H9 (cell line): ENCODE results near the gene KRTAP6-3. TPM values are rescaled to one million over a fixed set of nuclear protein-coding genes. Genes with fewer than 3 reads are reported as not detected.

Experiments used
- DNase-seq: peaks from one replicate; pipeline ENCODE4 v3.0.0-alpha.2; 2017
- H2AFZ ChIP-seq: one replicate; pipeline ENCODE4 v1.6.1; 2013; ENCODE audit warnings: mild to moderate bottlenecking, low read length, control low read depth, moderate library complexity
- H2AK5ac ChIP-seq: 2 replicates; pipeline ENCODE4 v1.6.1; 2013; ENCODE audit warnings: low read length, control low read depth, mixed read lengths; ENCODE audit not compliant: insufficient read length
- H2BK120ac ChIP-seq: one replicate; pipeline ENCODE4 v1.6.1; 2013; ENCODE audit warnings: low read depth, mild to moderate bottlenecking, low read length, control low read depth, inconsistent platforms; ENCODE audit not compliant: poor library complexity, severe bottlenecking
- H2BK12ac ChIP-seq: 2 replicates; pipeline ENCODE4 v1.6.1; 2013; ENCODE audit warnings: low read length, control low read depth, mixed read lengths, low read depth; ENCODE audit not compliant: insufficient read length
- H2BK15ac ChIP-seq: 2 replicates; pipeline ENCODE4 v1.6.1; 2013; ENCODE audit warnings: low read depth, low read length, control low read depth
- H2BK20ac ChIP-seq: one replicate; pipeline ENCODE4 v1.6.1; 2013; ENCODE audit warnings: low read depth, mild to moderate bottlenecking, low read length, control low read depth, inconsistent platforms; ENCODE audit not compliant: poor library complexity, severe bottlenecking
- H2BK5ac ChIP-seq: 2 replicates; pipeline ENCODE4 v1.6.1; 2013; ENCODE audit warnings: low read length, control low read depth, mixed read lengths; ENCODE audit not compliant: insufficient read length
- H3K14ac ChIP-seq: 2 replicates; pipeline ENCODE4 v1.6.1; 2013; ENCODE audit warnings: low read length, control low read depth; ENCODE audit not compliant: insufficient read depth
- H3K18ac ChIP-seq: 2 replicates; pipeline ENCODE4 v1.6.1; 2013; ENCODE audit warnings: low read depth, mild to moderate bottlenecking, mixed read lengths, low read length, control low read depth; ENCODE audit not compliant: insufficient read length
- H3K23ac ChIP-seq: 2 replicates; pipeline ENCODE4 v1.6.1; 2013; ENCODE audit warnings: low read length, control low read depth, mixed read lengths, low read depth; ENCODE audit not compliant: insufficient read length
- H3K23me2 ChIP-seq: 2 replicates; pipeline ENCODE4 v1.6.1; 2013; ENCODE audit warnings: low read depth, mild to moderate bottlenecking, mixed read lengths, low read length, control low read depth; ENCODE audit not compliant: insufficient read length, poor library complexity, severe bottlenecking
- H3K27ac ChIP-seq: 2 replicates; pipeline ENCODE4 v1.5.1; 2013; ENCODE audit warnings: low read length, control low read depth, mixed read lengths, low read depth; ENCODE audit not compliant: insufficient read length
- H3K27me3 ChIP-seq: 2 replicates; pipeline ENCODE4 v1.6.1; 2013; ENCODE audit warnings: low read length, control low read depth, inconsistent platforms; ENCODE audit not compliant: insufficient read depth
- H3K4ac ChIP-seq: 2 replicates; pipeline ENCODE4 v1.6.1; 2013; ENCODE audit warnings: low read depth, mild to moderate bottlenecking, control low read depth, inconsistent platforms, low read length, moderate library complexity
- H3K4me1 ChIP-seq: 2 replicates; pipeline ENCODE4 v1.6.1; 2013; ENCODE audit warnings: low read length, control low read depth, inconsistent platforms; ENCODE audit not compliant: insufficient read depth
- H3K4me2 ChIP-seq: 2 replicates; pipeline ENCODE4 v1.6.1; 2013; ENCODE audit warnings: low read length, control low read depth, mixed read lengths; ENCODE audit not compliant: insufficient read length, insufficient read depth
- H3K56ac ChIP-seq: 2 replicates; pipeline ENCODE4 v1.6.1; 2013; ENCODE audit warnings: low read depth, mild to moderate bottlenecking, mixed read lengths, low read length, control low read depth; ENCODE audit not compliant: insufficient read length
- H3K79me1 ChIP-seq: 2 replicates; pipeline ENCODE4 v1.6.1; 2013; ENCODE audit warnings: low read depth, mild to moderate bottlenecking, moderate library complexity, low read length, control low read depth, inconsistent platforms; ENCODE audit not compliant: insufficient read depth, poor library complexity, severe bottlenecking
- H3K79me2 ChIP-seq: 2 replicates; pipeline ENCODE4 v1.6.1; 2013; ENCODE audit warnings: low read length, control low read depth, inconsistent platforms; ENCODE audit not compliant: insufficient read depth
- H3K9ac ChIP-seq: 2 replicates; pipeline ENCODE4 v1.6.1; 2013; ENCODE audit warnings: low read length, control low read depth, mixed read lengths; ENCODE audit not compliant: insufficient read length; ENCODE audit errors: extremely low read depth
- H3K9me3 ChIP-seq: one replicate; pipeline ENCODE4 v1.6.1; 2013; ENCODE audit warnings: low read depth, low read length, inconsistent platforms; ENCODE audit not compliant: control insufficient read depth
- H3T11ph ChIP-seq: one replicate; pipeline ENCODE4 v1.6.1; 2013; ENCODE audit warnings: mild to moderate bottlenecking, low read length, control low read depth, inconsistent platforms
- H4K20me1 ChIP-seq: one replicate; pipeline ENCODE4 v1.6.1; 2013; ENCODE audit not compliant: control insufficient read depth, insufficient read length, insufficient read depth
- H4K5ac ChIP-seq: 2 replicates; pipeline ENCODE4 v1.6.1; 2013; ENCODE audit warnings: low read depth, mild to moderate bottlenecking, mixed read lengths, low read length, control low read depth; ENCODE audit not compliant: insufficient read length
- H4K8ac ChIP-seq: replicated peaks from 2 replicates; pipeline ENCODE4 v1.6.1; 2013; ENCODE audit warnings: low read length, control low read depth, mixed read lengths, low read depth; ENCODE audit not compliant: insufficient read length
- H4K91ac ChIP-seq: 2 replicates; pipeline ENCODE4 v1.6.1; 2013; ENCODE audit warnings: low read depth, mild to moderate bottlenecking, moderate library complexity, mixed read lengths, low read length, control low read depth; ENCODE audit not compliant: insufficient read length
- H3K27ac Mint-ChIP-seq, 3 experiments: 2 replicates in 2 of 3; 3 replicates in 1 of 3; pipeline ENCODE4 v1.8.0; 2020 to 2021; ENCODE audit warnings: mixed read lengths in 3 of 3, mild to moderate bottlenecking in 1 of 3, moderate library complexity in 1 of 3
- H3K27me3 Mint-ChIP-seq: 2 replicates; pipeline ENCODE4 v1.8.0; 2021; ENCODE audit warnings: low read depth, mild to moderate bottlenecking, moderate library complexity, mixed read lengths
- H3K36me3 Mint-ChIP-seq, 3 experiments: 2 replicates in 2 of 3; 3 replicates in 1 of 3; pipeline ENCODE4 v1.8.0; 2020 to 2021; ENCODE audit warnings: low read depth in 3 of 3, mixed read lengths in 3 of 3; ENCODE audit not compliant: insufficient read depth in 1 of 3
- H3K4me1 Mint-ChIP-seq, 2 experiments: 2 replicates each; pipeline ENCODE4 v1.8.0; 2020; ENCODE audit warnings: mixed read lengths in 2 of 2
- H3K4me3 Mint-ChIP-seq, 2 experiments: 2 replicates in 1 of 2; 3 replicates in 1 of 2; pipeline ENCODE4 v1.8.0; 2020 to 2021; ENCODE audit warnings: mild to moderate bottlenecking in 2 of 2, mixed read lengths in 2 of 2, moderate library complexity in 1 of 2
- H3K9me3 Mint-ChIP-seq, 2 experiments: 2 replicates in 1 of 2; 3 replicates in 1 of 2; pipeline ENCODE4 v1.8.0; 2020; ENCODE audit warnings: mild to moderate bottlenecking in 2 of 2, mixed read lengths in 2 of 2, moderate library complexity in 1 of 2
- CTCF ChIP-seq: fragments of 200-600 bp; sonication (generic); conservative IDR thresholded peaks from 3 replicates; pipeline ENCODE4 v1.8.0; 2021; ENCODE audit warnings: antibody characterized with exemption, mild to moderate bottlenecking
- WGBS: extraction: QIAGEN DNeasy Blood & Tissue Kit; methylation state at CpG from one replicate; pipeline ENCODE4 v1.1.7; 2013; ENCODE audit warnings: missing lambda C conversion rate, low lambda C conversion rate, mixed read lengths; ENCODE audit not compliant: insufficient read length; ENCODE audit errors: extremely low coverage; 5-methylcytosine and 5-hydroxymethylcytosine counted together
- total RNA-seq: library from RNA; stranded (reverse); gene quantifications from 2 replicates; pipeline ENCODE4 v1.2.1, GENCODE V29; 2021

Gene KRTAP6-3
- total RNA-seq, 1 experiment from 2014 or later = not detected

GRCh38 chr21:30579346-30579745 is 12.9 kb upstream of the KRTAP6-3 start:
- Histone ChIP-seq H3K27ac (no peak overlapping the region), H3K4ac (no peak overlapping the region), H3K23ac (no peak overlapping the region), H2BK15ac (no peak overlapping the region), H2BK12ac (no peak overlapping the region), H4K91ac (no peak overlapping the region), H3K79me1 (no peaks in the 10 kb centered on the region), H3K9me3 (no peaks in the 10 kb centered on the region), H2AFZ (no peak overlapping the region), H4K20me1 (no peaks in the 10 kb centered on the region), H3K23me2 (no peaks in the 10 kb centered on the region), H3K56ac (no peak overlapping the region), H4K8ac (no peak overlapping the region), H3T11ph (no peak overlapping the region), H3K9ac (no peak overlapping the region), H2BK5ac (no peak overlapping the region), H3K4me1 (no peaks in the 10 kb centered on the region), H2BK20ac (no peak overlapping the region), H3K79me2 (no peaks in the 10 kb centered on the region), H2AK5ac (no peak overlapping the region), H3K4me2 (no peak overlapping the region), H3K14ac (no peak overlapping the region), H4K5ac (no peak overlapping the region), H3K18ac (no peak overlapping the region), H2BK120ac (no peak overlapping the region), H3K27me3 (no peaks in the 10 kb centered on the region)
- no peak for DNase-seq
- Mint-ChIP-seq H3K27me3 (no peaks in the 10 kb centered on the region; the same call in 1 of the 2 replicates), H3K4me1 (no peaks in the 10 kb centered on the region), H3K36me3 (peaks cover 0 to 13% (median 0%) of the 10 kb centered on the region in 3 experiments; a peak in 2 of 7 replicates), H3K4me3 (no peak overlapping the region), H3K27ac (no peak overlapping the region), H3K9me3 (peaks cover 0 to 3% of the 10 kb centered on the region in 2 experiments; a peak in 1 of 5 replicates)
- TF ChIP-seq CTCF = no peak
- no CpG with 5 or more reads among the region's 1 CpG for WGBS
